ENCODE data around the gene VSTM2B. TPM values are rescaled to one million over a fixed set of nuclear protein-coding genes. Genes with fewer than 3 reads are reported as not detected.

The VSTM2B gene
- total RNA-seq, 1 experiment from 2014 or later, result 0.31 TPM

GRCh38 chr19:29531458-29532025 lies 5.7 kb downstream of the VSTM2B start:
- DNase-seq, result no peak
- no peak overlapping the region for H3K27ac ChIP-seq (ENCODE audit: insufficient read length, low read depth, low read length)
- peaks cover 0 to 4% (median 0%) of the 10 kb centered on the region in 3 experiments; a peak in 1 of 7 replicates for H3K36me3 Mint-ChIP-seq (ENCODE audit: insufficient read depth in 1 of 3, low read depth in 3 of 3)
- no peak overlapping the region for H4K5ac ChIP-seq (ENCODE audit: insufficient read length, low read depth, low read length)
- H3K4me1 ChIP-seq (ENCODE audit: insufficient read depth, low read length), result no peaks in the 10 kb centered on the region
- H3K79me2 ChIP-seq (ENCODE audit: insufficient read depth, low read length), result no peaks in the 10 kb centered on the region
- H3K4me2 ChIP-seq (ENCODE audit: insufficient read depth, insufficient read length, low read length), result no peak overlapping the region
- no peak overlapping the region for H4K8ac ChIP-seq (replicated peaks; ENCODE audit: insufficient read length, low read depth, low read length)
- H2BK120ac ChIP-seq (ENCODE audit: low read depth, low read length, poor library complexity, severe bottlenecking), result no peak overlapping the region
- no peaks in the 10 kb centered on the region for H3K9me3 ChIP-seq (ENCODE audit: control insufficient read depth, low read depth, low read length)
- no peak overlapping the region for H3K9ac ChIP-seq (ENCODE audit: extremely low read depth, insufficient read length, low read length)
- H3K23ac ChIP-seq (ENCODE audit: insufficient read length, low read depth, low read length), result no peak overlapping the region
- no peak overlapping the region for H2AFZ ChIP-seq (ENCODE audit: low read length)
- H4K91ac ChIP-seq (ENCODE audit: insufficient read length, low read depth, low read length), result no peak overlapping the region
- H2AK5ac ChIP-seq (ENCODE audit: insufficient read length, low read length), result no peak overlapping the region
- no peak overlapping the region for H3T11ph ChIP-seq (ENCODE audit: low read length)
- H2BK12ac ChIP-seq (ENCODE audit: insufficient read length, low read depth, low read length), result no peak overlapping the region
- peaks cover 89% of the 10 kb centered on the region for H3K27me3 Mint-ChIP-seq (ENCODE audit: low read depth)
- no peak overlapping the region for H2BK20ac ChIP-seq (ENCODE audit: low read depth, low read length, poor library complexity, severe bottlenecking)
- no peak overlapping the region for H3K14ac ChIP-seq (ENCODE audit: insufficient read depth, low read length)
- H3K79me1 ChIP-seq (ENCODE audit: insufficient read depth, low read depth, low read length, poor library complexity, severe bottlenecking), result no peaks in the 10 kb centered on the region
- peaks cover 30 to 36% of the 10 kb centered on the region in 2 experiments for H3K4me1 Mint-ChIP-seq
- no peak overlapping the region for H3K56ac ChIP-seq (ENCODE audit: insufficient read length, low read depth, low read length)
- TF ChIP-seq, protein P1, sequence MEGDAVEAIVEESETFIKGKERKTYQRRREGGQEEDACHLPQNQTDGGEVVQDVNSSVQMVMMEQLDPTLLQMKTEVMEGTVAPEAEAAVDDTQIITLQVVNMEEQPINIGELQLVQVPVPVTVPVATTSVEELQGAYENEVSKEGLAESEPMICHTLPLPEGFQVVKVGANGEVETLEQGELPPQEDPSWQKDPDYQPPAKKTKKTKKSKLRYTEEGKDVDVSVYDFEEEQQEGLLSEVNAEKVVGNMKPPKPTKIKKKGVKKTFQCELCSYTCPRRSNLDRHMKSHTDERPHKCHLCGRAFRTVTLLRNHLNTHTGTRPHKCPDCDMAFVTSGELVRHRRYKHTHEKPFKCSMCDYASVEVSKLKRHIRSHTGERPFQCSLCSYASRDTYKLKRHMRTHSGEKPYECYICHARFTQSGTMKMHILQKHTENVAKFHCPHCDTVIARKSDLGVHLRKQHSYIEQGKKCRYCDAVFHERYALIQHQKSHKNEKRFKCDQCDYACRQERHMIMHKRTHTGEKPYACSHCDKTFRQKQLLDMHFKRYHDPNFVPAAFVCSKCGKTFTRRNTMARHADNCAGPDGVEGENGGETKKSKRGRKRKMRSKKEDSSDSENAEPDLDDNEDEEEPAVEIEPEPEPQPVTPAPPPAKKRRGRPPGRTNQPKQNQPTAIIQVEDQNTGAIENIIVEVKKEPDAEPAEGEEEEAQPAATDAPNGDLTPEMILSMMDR (conservative IDR thresholded peaks at IDR 0.05), result no peak
- no CpG with 5 or more reads among the region's 7 CpGs for WGBS (ENCODE audit: extremely low coverage, insufficient read length, low lambda C conversion rate)
- H3K4ac ChIP-seq (ENCODE audit: low read depth, low read length), result no peak overlapping the region
- H3K18ac ChIP-seq (ENCODE audit: insufficient read length, low read depth, low read length), result no peak overlapping the region
- H2BK5ac ChIP-seq (ENCODE audit: insufficient read length, low read length), result no peak overlapping the region
- H3K4me3 Mint-ChIP-seq, result no peak overlapping the region
- H4K20me1 ChIP-seq (ENCODE audit: control insufficient read depth, insufficient read depth, insufficient read length), result no peaks in the 10 kb centered on the region
- peaks cover 16% of the 10 kb centered on the region for H3K23me2 ChIP-seq (ENCODE audit: insufficient read length, low read depth, low read length, poor library complexity, severe bottlenecking)
- H3K27me3 ChIP-seq (ENCODE audit: insufficient read depth, low read length), result peaks cover 41% of the 10 kb centered on the region
- H3K9me3 Mint-ChIP-seq, result peaks cover 6% of the 10 kb centered on the region in 2 experiments; a peak in 4 of 5 replicates
- H2BK15ac ChIP-seq (ENCODE audit: low read depth, low read length), result no peak overlapping the region
- H3K27ac Mint-ChIP-seq, result no peak overlapping the region
